ENCODE data around the gene NECTIN4. TPM values are rescaled to one million over a fixed set of nuclear protein-coding genes. Genes with fewer than 3 reads are reported as not detected.

Gene NECTIN4
- total and polyA plus RNA-seq, 4 experiments from 2014 or later, result not detected

DNA sequence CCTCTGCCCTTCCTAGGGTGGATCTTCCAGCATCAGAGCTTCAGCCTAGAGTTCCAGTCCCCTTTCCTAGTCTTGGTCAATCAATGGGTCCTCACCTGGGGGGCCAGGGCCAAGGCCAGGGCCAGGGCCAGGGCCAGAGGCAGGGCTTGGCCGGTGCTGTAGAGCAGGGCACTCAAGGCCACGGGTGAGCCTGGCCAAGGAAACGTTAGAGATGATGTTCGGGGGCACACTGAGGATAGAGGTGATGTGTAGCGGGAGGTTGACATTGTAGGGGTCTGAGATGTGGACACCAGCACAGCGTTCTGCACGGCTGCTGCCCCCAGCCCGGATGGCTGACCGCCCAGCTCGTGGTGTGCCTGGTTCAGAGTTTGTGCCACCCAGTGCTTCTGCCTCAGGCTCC is 38.1 kb downstream of the NECTIN4 start:
- intact Hi-C loops (cut with micrococcal nuclease), result no loop called here
- H3K9me3 ChIP-seq (ENCODE audit: control insufficient read depth in 1 of 2, low read length in 2 of 2), result no peaks in the 10 kb centered on the region
- Mint-ChIP-seq H3K4me1 (peaks cover 9 to 33% (median 21%) of the 10 kb centered on the region in 4 donors), H3K36me3 (peaks cover 48 to 75% of the 10 kb centered on the region in 2 donors), H3K4me3 (no peak overlapping the region), H3K9me3 (no peaks in the 10 kb centered on the region), H3K27ac (peak overlapping the region in 4 of 7 donors; percentile 22 to 70 (median 56)), H3K27me3 (no peaks in the 10 kb centered on the region)
- DNase-seq, result no peak
- no peaks in the 10 kb centered on the region for H3K27me3 ChIP-seq (ENCODE audit: insufficient read depth, low read length)
- POLR2A ChIA-PET (ENCODE audit: partially characterized antibody), result interaction anchor here (0.9 to 21.2 kb wide), 3 partner anchors 10 to 18 kb away, joined by 3 to 602 read pairs (median 4); partner anchors contain the start of gene ARHGAP30
- no peak overlapping the region for H3K27ac ChIP-seq (ENCODE audit: low read depth, low read length)
- CTCF ChIA-PET (ENCODE audit: partially characterized antibody), result interaction anchor here (1.0 to 1.9 kb wide), 3 partner anchors 9 to 19 kb away, joined by 3 to 5 read pairs (median 3); no protein-coding TSS in a partner anchor
- H3K4me3 ChIP-seq (ENCODE audit: low read length in 2 of 2), result no peak overlapping the region
- H3K36me3 ChIP-seq (ENCODE audit: insufficient read depth, low read length), result peaks cover 70% of the 10 kb centered on the region
- H3K4me1 ChIP-seq (ENCODE audit: insufficient read depth, low read length), result peaks cover 14% of the 10 kb centered on the region

DNA sequence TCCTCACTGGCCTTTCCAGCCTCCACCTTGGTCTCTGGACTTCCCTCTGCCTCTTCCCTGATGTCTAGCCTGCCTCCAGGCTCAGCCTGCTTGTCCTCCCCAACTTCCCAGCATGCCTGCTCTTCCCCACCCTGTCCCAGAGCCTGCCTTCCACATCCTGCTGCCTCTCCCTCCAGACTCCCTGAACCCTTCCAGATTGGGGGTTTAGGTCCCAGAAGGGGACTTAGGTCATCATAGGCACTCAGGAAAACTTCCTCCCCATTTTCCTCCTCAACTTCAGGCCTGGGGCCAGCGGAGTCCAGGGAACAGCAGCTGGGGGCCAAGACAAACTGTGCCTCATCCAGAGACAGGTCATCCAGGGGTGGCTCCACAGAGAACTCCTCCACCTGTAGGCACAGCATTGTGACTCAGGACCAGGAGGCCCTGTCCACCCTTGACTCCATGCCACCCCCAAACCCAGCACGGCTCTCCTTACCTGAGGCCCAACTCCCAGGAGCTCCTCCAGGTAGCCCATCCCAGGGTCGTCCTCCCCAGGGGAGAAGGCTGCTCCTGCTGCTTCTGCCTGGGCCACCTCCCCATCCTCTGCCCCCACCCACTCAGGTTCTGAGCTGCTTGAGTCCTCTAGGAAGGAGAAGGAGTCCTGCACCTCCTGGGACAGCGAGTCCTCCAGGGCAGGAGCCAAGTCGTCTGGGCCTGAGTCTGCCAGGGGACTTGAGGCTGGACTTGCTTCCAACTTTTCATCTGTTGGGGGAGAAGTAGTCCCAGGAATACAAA is 40.2 kb downstream of the NECTIN4 start:
- ChIA-PET CTCF (ENCODE audit: partially characterized antibody) (no interaction called here), POLR2A (ENCODE audit: partially characterized antibody) (interaction anchor here (0.7 to 21.2 kb wide), 4 partner anchors 10 to 49 kb away, joined by 4 to 602 read pairs (median 18); partner anchors contain the start of genes ARHGAP30, KLHDC9 and TSTD1)
- Mint-ChIP-seq H3K9me3 (no peaks in the 10 kb centered on the region), H3K4me3 (peak overlapping the region in 1 of 8 donors; percentile 43), H3K4me1 (peaks cover 16 to 42% (median 31%) of the 10 kb centered on the region in 4 donors), H3K27ac (peak overlapping the region; percentile 21 to 90 (median 68)), H3K36me3 (peaks cover 42 to 77% of the 10 kb centered on the region in 2 donors), H3K27me3 (no peaks in the 10 kb centered on the region)
- DNase-seq, result no peak
- Histone ChIP-seq H3K9me3 (ENCODE audit: control insufficient read depth in 1 of 2, low read length in 2 of 2) (no peaks in the 10 kb centered on the region), H3K4me1 (ENCODE audit: insufficient read depth, low read length) (peaks cover 17% of the 10 kb centered on the region), H3K4me3 (ENCODE audit: low read length in 2 of 2) (no peak overlapping the region), H3K36me3 (ENCODE audit: insufficient read depth, low read length) (peaks cover 56% of the 10 kb centered on the region), H3K27me3 (ENCODE audit: insufficient read depth, low read length) (no peaks in the 10 kb centered on the region), H3K27ac (ENCODE audit: low read depth, low read length) (no peak overlapping the region)
- intact Hi-C loops (cut with micrococcal nuclease), result loop anchor here (5.0 kb wide), 2 partner anchors 103 to 118 kb away; partner anchors contain the start of genes PPOX and UFC1

DNA sequence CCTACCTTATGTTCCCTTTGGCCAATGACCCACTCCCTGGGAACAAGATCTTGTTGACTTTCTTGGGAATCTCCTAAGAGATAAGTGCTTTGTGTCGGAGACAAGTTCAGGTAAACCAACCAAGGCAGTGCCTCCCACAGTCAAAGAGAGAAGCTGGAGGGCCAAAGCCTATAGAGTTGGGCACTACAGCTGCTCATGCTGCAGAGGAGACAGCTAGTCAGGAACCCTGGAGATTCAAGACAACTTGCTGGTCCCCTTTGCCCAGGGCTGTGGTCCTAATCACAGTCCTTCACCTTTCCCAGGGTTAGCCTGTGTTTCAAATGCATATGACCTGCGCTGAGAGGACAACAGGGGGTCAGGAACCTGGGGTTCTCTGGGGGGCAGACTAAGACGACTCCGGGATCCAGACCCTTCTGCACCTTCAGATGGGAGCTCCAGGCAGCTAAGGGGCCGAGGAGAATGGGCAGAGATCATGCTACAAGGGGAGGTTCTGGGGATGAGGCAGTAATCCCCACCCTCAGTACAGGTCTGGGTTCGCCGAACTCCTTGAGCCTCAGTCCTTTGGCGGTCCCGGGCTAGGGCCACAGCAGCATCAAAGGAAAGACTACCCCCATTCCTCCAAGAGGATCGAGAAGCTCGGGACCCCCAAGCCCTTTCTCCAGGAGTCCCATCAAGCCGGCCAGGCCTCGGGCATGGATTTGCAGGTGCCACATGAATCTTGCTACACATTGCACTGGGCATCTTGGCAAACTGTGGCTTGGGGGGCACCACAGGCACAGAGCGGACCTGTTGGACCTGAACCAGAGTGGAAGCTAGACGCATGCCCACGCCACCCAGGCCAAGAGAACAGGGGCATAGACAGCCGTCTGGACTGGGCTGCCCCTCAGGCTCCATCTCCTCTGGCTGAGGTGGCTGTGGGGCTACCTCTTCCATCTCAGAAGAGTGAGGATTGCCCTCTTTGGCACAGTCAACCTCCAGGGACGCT is 41.6 kb downstream of the NECTIN4 start:
- Mint-ChIP-seq H3K4me1 (peaks cover 23 to 45% (median 32%) of the 10 kb centered on the region in 4 donors), H3K27ac (peak overlapping the region; percentile 90 to 100 (median 99)), H3K27me3 (no peaks in the 10 kb centered on the region), H3K9me3 (no peaks in the 10 kb centered on the region), H3K36me3 (peaks cover 33 to 67% of the 10 kb centered on the region in 2 donors), H3K4me3 (peak overlapping the region in 1 of 8 donors; percentile 47)
- Histone ChIP-seq H3K4me1 (ENCODE audit: insufficient read depth, low read length) (peaks cover 27% of the 10 kb centered on the region), H3K36me3 (ENCODE audit: insufficient read depth, low read length) (peaks cover 48% of the 10 kb centered on the region), H3K9me3 (ENCODE audit: control insufficient read depth in 1 of 2, low read length in 2 of 2) (no peaks in the 10 kb centered on the region), H3K27ac (ENCODE audit: low read depth, low read length) (peak overlapping the region; percentile 91), H3K4me3 (ENCODE audit: low read length in 2 of 2) (no peak overlapping the region), H3K27me3 (ENCODE audit: insufficient read depth, low read length) (no peaks in the 10 kb centered on the region)
- DNase-seq, result no peak
- intact Hi-C loops (cut with micrococcal nuclease), result loop anchor here (5.0 kb wide), 2 partner anchors 105 to 120 kb away; partner anchors contain the start of genes PPOX and UFC1
- ChIA-PET CTCF (ENCODE audit: partially characterized antibody) (interaction anchor here (1.0 to 10.7 kb wide), 6 partner anchors 21 to 52 kb away, joined by 3 to 171 read pairs (median 12); partner anchors contain the start of genes ARHGAP30 and KLHDC9), POLR2A (ENCODE audit: partially characterized antibody) (interaction anchor here (1.5 to 21.2 kb wide), 12 partner anchors 9 to 251 kb away, joined by 6 to 602 read pairs (median 24); partner anchors contain the start of genes ARHGAP30, B4GALT3, F11R and KLHDC9)

DNA sequence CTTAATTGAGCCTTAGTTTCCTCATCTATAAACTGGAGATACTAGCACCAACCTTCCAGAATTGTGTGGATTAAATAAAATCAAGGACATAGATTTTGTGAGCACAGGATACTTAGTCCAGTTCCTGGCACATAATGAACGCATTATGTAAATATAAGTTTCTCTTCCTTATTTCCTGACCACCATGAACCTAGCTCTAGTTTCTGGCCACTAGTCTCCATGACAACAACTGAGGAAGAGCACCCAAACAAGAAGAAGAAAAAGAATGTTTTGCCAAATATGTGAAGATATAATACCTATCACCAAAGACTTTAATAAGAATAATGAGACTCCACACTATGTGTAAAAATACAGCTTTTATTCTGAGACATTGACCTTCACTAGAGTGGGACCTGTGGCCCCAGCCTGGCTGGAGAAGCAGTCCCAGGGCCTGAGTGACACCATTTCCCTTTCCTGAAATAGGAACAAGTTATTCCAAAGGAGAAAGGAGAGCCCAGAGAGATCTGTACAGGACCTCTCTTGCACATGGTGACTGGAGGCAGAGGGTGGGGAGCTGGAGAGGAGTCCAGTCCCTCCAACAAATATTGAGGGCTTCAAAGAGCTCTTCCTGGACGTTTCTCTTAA is 42.6 kb downstream of the NECTIN4 start:
- H3K27me3 ChIP-seq (ENCODE audit: insufficient read depth, low read length), result no peaks in the 10 kb centered on the region
- peaks cover 50% of the 10 kb centered on the region for H3K36me3 ChIP-seq (ENCODE audit: insufficient read depth, low read length)
- peaks cover 24 to 50% (median 40%) of the 10 kb centered on the region in 4 donors for H3K4me1 Mint-ChIP-seq
- no peaks in the 10 kb centered on the region for H3K9me3 ChIP-seq (ENCODE audit: control insufficient read depth in 1 of 2, low read length in 2 of 2)
- peaks cover 29 to 66% of the 10 kb centered on the region in 2 donors for H3K36me3 Mint-ChIP-seq
- no peaks in the 10 kb centered on the region for H3K9me3 Mint-ChIP-seq
- no peaks in the 10 kb centered on the region for H3K27me3 Mint-ChIP-seq
- DNase-seq, result no peak
- H3K27ac Mint-ChIP-seq, result peak overlapping the region; percentile 90 to 100 (median 99)
- ChIA-PET CTCF (ENCODE audit: partially characterized antibody) (interaction anchor here (1.0 to 10.7 kb wide), 9 partner anchors 11 to 53 kb away, joined by 3 to 171 read pairs (median 5); partner anchors contain the start of genes ARHGAP30 and KLHDC9), POLR2A (ENCODE audit: partially characterized antibody) (interaction anchor here (0.9 to 21.2 kb wide), 31 partner anchors 8 to 343 kb away, joined by 3 to 602 read pairs (median 8); partner anchors contain the start of genes ARHGAP30, B4GALT3, DEDD and F11R)
- peak overlapping the region; percentile 62 to 89 for H3K4me3 ChIP-seq (ENCODE audit: low read length in 2 of 2)
- intact Hi-C loops (cut with micrococcal nuclease), result loop anchor here (1.0 to 5.0 kb wide), 3 partner anchors 51 to 121 kb away; partner anchors contain the start of genes PPOX and UFC1
- H3K4me1 ChIP-seq (ENCODE audit: insufficient read depth, low read length), result peaks cover 33% of the 10 kb centered on the region
- H3K4me3 Mint-ChIP-seq, result peak overlapping the region; percentile 87 to 98 (median 94)
- peak overlapping the region; percentile 91 for H3K27ac ChIP-seq (ENCODE audit: low read depth, low read length)

DNA sequence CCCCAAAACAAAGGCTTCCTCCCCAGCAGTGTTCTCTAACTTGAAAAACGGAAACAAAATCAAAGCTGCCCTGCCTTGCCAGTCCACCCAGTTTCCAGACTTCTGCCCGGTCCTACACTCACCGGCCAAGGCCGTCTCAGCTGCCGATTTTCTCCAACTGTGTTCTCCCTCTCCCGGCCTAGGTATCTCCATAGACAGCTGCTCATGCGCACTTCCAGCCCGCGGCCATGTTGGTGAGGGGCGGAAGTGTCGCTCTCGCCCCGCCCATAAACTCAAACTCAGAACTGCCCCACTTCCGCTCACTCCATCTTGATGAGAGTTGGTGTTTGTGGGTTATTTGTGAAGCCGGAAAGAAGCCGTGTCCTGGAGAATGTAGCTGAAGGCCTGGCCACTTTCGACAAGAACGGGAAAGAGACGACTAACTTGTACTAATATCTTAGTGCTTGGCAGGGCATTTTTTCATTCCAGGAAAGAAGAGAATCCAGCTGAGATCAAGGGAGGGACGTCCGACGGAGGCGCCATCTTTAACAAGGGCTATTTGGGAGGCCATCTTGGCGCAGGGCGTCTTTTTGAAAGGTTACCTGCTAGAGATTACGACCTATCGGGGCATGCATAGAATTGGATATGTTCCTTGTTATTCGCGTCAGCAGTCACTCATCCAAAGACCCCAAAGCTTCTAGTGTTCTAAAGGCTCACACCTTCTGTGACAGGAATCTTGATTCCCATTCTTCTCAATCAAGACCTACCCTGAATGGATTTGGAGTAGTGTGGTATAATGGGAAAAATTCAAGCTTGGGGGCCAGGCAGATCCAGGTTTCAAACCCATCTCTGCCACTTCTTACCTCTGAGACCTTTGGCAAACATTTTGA is 43.4 kb downstream of the NECTIN4 start, which contains the start of gene USF1:
TSS of gene USF1 (minus strand) at position 242 of the 869 bp plus-strand sequence. CDS start 2,702 bp downstream, outside the sequence.
- no peaks in the 10 kb centered on the region for H3K27me3 Mint-ChIP-seq
- no peaks in the 10 kb centered on the region for H3K9me3 Mint-ChIP-seq
- Histone ChIP-seq H3K4me3 (ENCODE audit: low read length in 2 of 2) (peak within 1 kb of the TSS; percentile 62 to 89), H3K27me3 (ENCODE audit: insufficient read depth, low read length) (no peaks in the 10 kb centered on the region), H3K9me3 (ENCODE audit: control insufficient read depth in 1 of 2, low read length in 2 of 2) (no peaks in the 10 kb centered on the region), H3K4me1 (ENCODE audit: insufficient read depth, low read length) (peaks cover 39% of the 10 kb centered on the region), H3K27ac (ENCODE audit: low read depth, low read length) (peak within 1 kb of the TSS; percentile 91), H3K36me3 (ENCODE audit: insufficient read depth, low read length) (peaks cover 49% of the 10 kb centered on the region)
- peaks cover 32 to 68% of the 10 kb centered on the region in 2 donors for H3K36me3 Mint-ChIP-seq
- ChIA-PET CTCF (ENCODE audit: partially characterized antibody) (interaction anchor here (0.9 to 10.7 kb wide), 14 partner anchors 9 to 90 kb away, joined by 3 to 171 read pairs (median 4); partner anchors contain the start of genes ARHGAP30, F11R and KLHDC9), POLR2A (ENCODE audit: partially characterized antibody) (interaction anchor here (0.8 to 21.2 kb wide), 42 partner anchors 7 to 414 kb away, joined by 3 to 602 read pairs (median 5); partner anchors contain the start of genes ARHGAP30, B4GALT3, DEDD and F11R)
- peak within 1 kb of the TSS; percentile 87 to 99 (median 94) for H3K4me3 Mint-ChIP-seq
- peak; percentile 94 to 95 (median 95) for DNase-seq
- peak within 1 kb of the TSS; percentile 90 to 100 (median 99) for H3K27ac Mint-ChIP-seq
- intact Hi-C loops (cut with micrococcal nuclease), result loop anchor here (1.0 to 5.0 kb wide), 4 partner anchors 23 to 121 kb away; partner anchors contain the start of genes ARHGAP30, PPOX and UFC1
- peaks cover 29 to 58% (median 42%) of the 10 kb centered on the region in 4 donors for H3K4me1 Mint-ChIP-seq

Data from CD4-positive, alpha-beta memory T cell (primary cell).